Left hindlimb (tissue), 1 donor: ENCODE data around the gene PRKCA.

Experiments used
- DNase-seq: peaks from one replicate; pipeline ENCODE4 v3.0.0-alpha.2; 2018

The PRKCA gene

GRCh38 chr17:66726846-66727245 lies 424.4 kb downstream of the PRKCA start:
- no peak for DNase-seq

GRCh38 chr17:66727634-66728570 lies 425.5 kb downstream of the PRKCA start:
- DNase-seq: peak; percentile 79

GRCh38 chr17:66730461-66730923 lies 428.1 kb downstream of the PRKCA start:
- no peak for DNase-seq

- no peak for DNase-seq
These were observed 431.3 kb downstream of the PRKCA start for GRCh38 chr17:66733759-66734158.

- no peak for DNase-seq
These were observed 432.0 kb downstream of the PRKCA start for GRCh38 chr17:66734186-66734943.

- peak; percentile 78 for DNase-seq
These were observed 435.1 kb downstream of the PRKCA start for GRCh38 chr17:66737524-66737923.

GRCh38 chr17:66738301-66738700 lies 435.9 kb downstream of the PRKCA start:
- DNase-seq: no peak

- DNase-seq: no peak
These were observed 437.1 kb downstream of the PRKCA start for GRCh38 chr17:66739553-66739952.

- DNase-seq: no peak
These were observed 437.8 kb downstream of the PRKCA start for GRCh38 chr17:66740226-66740625.

- no peak for DNase-seq
These were observed 441.1 kb downstream of the PRKCA start for GRCh38 chr17:66743511-66743910.

- DNase-seq: no peak
These were observed 444.3 kb downstream of the PRKCA start for GRCh38 chr17:66746736-66747135.

GRCh38 chr17:66747578-66748275 lies 445.3 kb downstream of the PRKCA start:
- DNase-seq: no peak

- no peak for DNase-seq
These were observed 446.2 kb downstream of the PRKCA start for GRCh38 chr17:66748578-66748977.

- no peak for DNase-seq
These were observed 446.9 kb downstream of the PRKCA start for GRCh38 chr17:66749217-66749832.

GRCh38 chr17:66750116-66750515 lies 447.7 kb downstream of the PRKCA start:
- no peak for DNase-seq

- DNase-seq: no peak
These were observed 448.5 kb downstream of the PRKCA start for GRCh38 chr17:66750781-66751543.

- no peak for DNase-seq
These were observed 449.4 kb downstream of the PRKCA start for GRCh38 chr17:66751771-66752170.

GRCh38 chr17:66752411-66752810 lies 450.0 kb downstream of the PRKCA start:
- DNase-seq: no peak

- no peak for DNase-seq
These were observed 450.9 kb downstream of the PRKCA start for GRCh38 chr17:66753126-66753920.

GRCh38 chr17:66755101-66755943 lies 452.9 kb downstream of the PRKCA start:
- DNase-seq: no peak
